Esophagus muscularis mucosa (tissue), 4 donors: ENCODE results near the gene ADAMTSL5. TPM values are rescaled to one million over a fixed set of nuclear protein-coding genes. Genes with fewer than 3 reads are reported as not detected.

ENCODE experiments used
- DNase-seq: peaks from one replicate; pipeline ENCODE4 v3.0.0-alpha.2; 2017; ENCODE audit errors: extremely low spot score
- H3K27ac ChIP-seq, 4 donors: fragments of 200-600 bp; sonication (generic); replicated peaks in 1 of 4; 1 replicate in 3 of 4; 2 replicates in 1 of 4; pipeline ENCODE4 v1.5.1; 2016 to 2019; ENCODE audit warnings: mild to moderate bottlenecking in 1 of 4
- H3K27me3 ChIP-seq, 4 donors: fragments of 200-600 bp; sonication (generic); one replicate each; pipeline versions ENCODE4 v1.5.1 to v1.6.0; 2016 to 2019
- H3K36me3 ChIP-seq, 4 donors: fragments of 200-600 bp; sonication (generic); one replicate each; pipeline ENCODE4 v1.5.1; 2016 to 2019
- H3K4me1 ChIP-seq, 4 donors: fragments of 200-600 bp; sonication (generic); one replicate each; pipeline ENCODE4 v1.5.1; 2016 to 2019
- H3K4me3 ChIP-seq, 4 donors: fragments of 200-600 bp; sonication (generic); 1 replicate in 2 of 4; 2 replicates in 2 of 4; pipeline ENCODE4 v1.5.1; 2016 to 2019; ENCODE audit warnings: mild to moderate bottlenecking in 4 of 4, moderate library complexity in 1 of 4
- H3K9me3 ChIP-seq, 4 donors: fragments of 200-600 bp; sonication (generic); 1 replicate in 3 of 4; 2 replicates in 1 of 4; pipeline ENCODE4 v1.5.1; 2016 to 2019
- EP300 ChIP-seq: sonication (generic); formaldehyde crosslinking; IDR thresholded peaks from one replicate; pipeline ENCODE4 v1.6.1; 2017; ENCODE audit warnings: antibody characterized with exemption
- POLR2A ChIP-seq: fragments of 450-650 bp; IDR thresholded peaks from one replicate; pipeline ENCODE4 v1.6.1; 2017; ENCODE audit warnings: antibody characterized with exemption, moderate library complexity, mild to moderate bottlenecking, low read depth
- POLR2AphosphoS5 ChIP-seq, 2 donors: sonication (generic); formaldehyde crosslinking; IDR thresholded peaks; one replicate each; pipeline ENCODE4 v1.6.1; 2017; ENCODE audit warnings: antibody characterized with exemption in 2 of 2
- WGBS: methylation state at CpG from one replicate; pipeline ENCODE4 v1.1.5; 2018; 5-methylcytosine and 5-hydroxymethylcytosine counted together
- intact Hi-C: fragments of 100-400 bp; cut with DNase I; formaldehyde crosslinking; loops from one replicate; pipeline ENCODE4 v1.15.1; 2023
- total RNA-seq, 4 donors: library from RNA; depleted of rRNA; stranded (reverse); fragments of >200 nt; gene quantifications; one replicate each; pipeline versions ENCODE4 v1.1.0 to v1.2.1, GENCODE V29; 2016
- TF ChIP-seq, protein P1 (sequence below), 3 experiments: fragments of 200-600 bp in 2 of 3; fragments of 450-650 bp in 1 of 3; sonication (generic) in 2 of 3; IDR thresholded peaks; one replicate each; pipeline ENCODE4 v1.5.1; 2017 to 2019; ENCODE audit warnings: antibody characterized with exemption in 3 of 3, mild to moderate bottlenecking in 2 of 3, moderate library complexity in 1 of 3

ADAMTSL5 gene
- total RNA-seq, 4 donors from 2014 or later: 3.9 to 5.9 (median 4.7) TPM

DNA sequence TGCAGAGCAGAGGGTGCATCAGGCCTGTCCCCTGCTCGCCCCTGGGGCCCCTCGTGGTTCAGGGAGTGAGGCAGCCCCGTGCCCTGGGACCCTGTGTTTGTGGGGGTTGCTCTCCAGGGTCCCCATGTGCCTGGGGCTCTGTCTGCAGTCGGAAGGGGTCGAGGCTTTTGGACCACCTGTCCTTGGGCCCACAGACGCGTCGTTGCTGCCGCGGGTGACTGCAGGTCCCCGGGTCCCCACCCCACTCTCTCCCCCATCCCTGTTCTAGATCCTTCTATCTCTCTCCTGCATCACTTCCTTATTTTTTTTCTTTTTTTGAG, 24.6 kb downstream of the ADAMTSL5 start:
- 95% methylated on average over 11 of the region's 11 CpGs for WGBS
- Histone ChIP-seq H3K4me1 (peaks cover 17 to 21% (median 19%) of the 10 kb centered on the region in 4 donors), H3K27ac (no peak overlapping the region), H3K9me3 (no peaks in the 10 kb centered on the region), H3K27me3 (peaks cover 0 to 18% (median 0%) of the 10 kb centered on the region in 4 donors), H3K36me3 (no peaks in the 10 kb centered on the region), H3K4me3 (no peak overlapping the region)
- TF ChIP-seq EP300 (no peak), POLR2AphosphoS5 (IDR thresholded peaks at IDR 0.05) (no peak), POLR2A (no peak)
- TF ChIP-seq, protein P1, sequence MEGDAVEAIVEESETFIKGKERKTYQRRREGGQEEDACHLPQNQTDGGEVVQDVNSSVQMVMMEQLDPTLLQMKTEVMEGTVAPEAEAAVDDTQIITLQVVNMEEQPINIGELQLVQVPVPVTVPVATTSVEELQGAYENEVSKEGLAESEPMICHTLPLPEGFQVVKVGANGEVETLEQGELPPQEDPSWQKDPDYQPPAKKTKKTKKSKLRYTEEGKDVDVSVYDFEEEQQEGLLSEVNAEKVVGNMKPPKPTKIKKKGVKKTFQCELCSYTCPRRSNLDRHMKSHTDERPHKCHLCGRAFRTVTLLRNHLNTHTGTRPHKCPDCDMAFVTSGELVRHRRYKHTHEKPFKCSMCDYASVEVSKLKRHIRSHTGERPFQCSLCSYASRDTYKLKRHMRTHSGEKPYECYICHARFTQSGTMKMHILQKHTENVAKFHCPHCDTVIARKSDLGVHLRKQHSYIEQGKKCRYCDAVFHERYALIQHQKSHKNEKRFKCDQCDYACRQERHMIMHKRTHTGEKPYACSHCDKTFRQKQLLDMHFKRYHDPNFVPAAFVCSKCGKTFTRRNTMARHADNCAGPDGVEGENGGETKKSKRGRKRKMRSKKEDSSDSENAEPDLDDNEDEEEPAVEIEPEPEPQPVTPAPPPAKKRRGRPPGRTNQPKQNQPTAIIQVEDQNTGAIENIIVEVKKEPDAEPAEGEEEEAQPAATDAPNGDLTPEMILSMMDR (IDR thresholded peaks at IDR 0.05): no peak
- intact Hi-C loops: no loop called here
- no peak for DNase-seq

DNA sequence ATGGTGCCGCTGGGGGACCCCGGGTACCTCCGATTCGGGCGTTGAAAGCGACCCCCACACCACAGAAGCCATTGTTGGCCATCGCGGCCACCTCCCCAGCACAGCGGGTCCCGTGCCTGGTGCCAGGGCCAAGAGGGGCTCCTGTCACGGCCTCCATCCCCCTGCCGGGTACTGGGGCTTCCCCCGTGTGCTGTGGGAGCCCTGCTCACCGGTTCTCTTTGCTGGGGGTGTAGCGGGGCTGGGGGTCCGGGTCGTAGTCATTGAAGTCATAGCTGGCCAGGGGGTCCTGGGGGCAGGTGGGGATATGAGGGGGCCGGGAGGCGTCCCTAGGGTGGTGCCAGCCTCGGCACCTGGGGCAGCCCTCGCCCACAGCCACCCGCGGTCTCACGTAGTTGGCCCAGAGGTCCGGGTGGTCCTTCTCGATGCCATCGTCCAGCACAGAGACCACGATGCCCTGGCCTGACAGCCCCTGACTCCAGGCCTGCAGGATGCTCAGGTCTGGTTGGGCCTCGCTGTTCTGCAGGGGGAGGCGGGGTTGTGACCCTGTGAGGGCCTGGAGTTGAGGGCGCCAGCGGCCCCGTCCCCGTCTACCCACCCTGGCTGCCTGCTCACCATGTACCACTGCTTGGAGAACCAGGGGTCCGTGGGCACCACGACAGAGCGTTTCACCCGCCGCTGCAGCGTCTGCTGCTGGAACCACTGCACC, 25.1 kb downstream of the ADAMTSL5 start:
- intact Hi-C loops: no loop called here
- Histone ChIP-seq H3K36me3 (no peaks in the 10 kb centered on the region), H3K27ac (no peak overlapping the region), H3K4me1 (peaks cover 17 to 21% (median 19%) of the 10 kb centered on the region in 4 donors), H3K9me3 (no peaks in the 10 kb centered on the region), H3K4me3 (no peak overlapping the region), H3K27me3 (peaks cover 0 to 16% (median 0%) of the 10 kb centered on the region in 4 donors)
- 96% methylated on average over 11 of the region's 40 CpGs for WGBS
- TF ChIP-seq EP300 (no peak), POLR2A (no peak), POLR2AphosphoS5 (IDR thresholded peaks at IDR 0.05) (no peak)
- TF ChIP-seq, protein P1 (IDR thresholded peaks at IDR 0.05): no peak
- no peak for DNase-seq

DNA sequence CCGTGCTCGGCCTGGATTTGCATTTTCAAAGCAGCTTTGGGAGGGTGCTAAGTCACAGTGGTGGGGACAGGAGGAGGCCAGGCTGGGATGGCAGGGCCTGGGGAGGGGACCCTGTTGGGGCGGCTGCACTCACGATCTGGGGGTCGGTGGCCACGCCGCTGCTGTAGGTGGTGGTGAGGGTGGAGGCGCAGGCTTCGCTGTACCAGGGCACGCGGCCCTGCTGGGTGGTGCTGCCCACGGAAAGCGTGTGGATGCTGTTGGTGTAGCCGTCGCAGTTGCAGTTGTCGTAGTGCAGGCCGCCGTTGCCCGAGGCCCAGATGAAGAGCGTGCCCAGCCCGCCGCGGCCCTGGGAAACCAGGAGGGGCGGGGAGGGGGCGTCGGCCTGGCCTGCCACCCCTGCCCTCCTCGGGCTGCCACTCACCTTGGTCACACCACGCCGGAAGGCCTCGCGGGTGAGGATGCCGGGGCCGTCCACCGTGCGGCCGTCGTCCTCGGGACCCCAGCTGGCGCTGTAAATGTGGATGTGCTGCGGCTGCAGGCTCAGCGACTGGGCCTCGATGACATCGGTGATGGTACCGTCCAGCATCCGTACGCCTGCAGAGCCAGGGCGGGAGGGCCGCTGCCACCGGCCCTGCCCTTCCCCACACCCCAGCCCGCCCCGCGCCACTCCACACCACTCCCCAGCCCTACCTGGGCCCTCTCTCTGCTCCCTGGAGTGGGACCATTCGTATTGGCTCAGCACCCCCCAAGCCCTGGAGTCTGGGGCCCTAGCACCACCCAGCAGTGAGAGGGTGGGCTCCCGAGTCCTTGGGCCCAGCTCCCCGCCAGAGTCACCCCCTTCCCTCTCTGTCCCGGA, 25.9 kb downstream of the ADAMTSL5 start:
- 94% methylated on average over 42 of the region's 56 CpGs for WGBS
- H3K36me3 ChIP-seq: no peaks in the 10 kb centered on the region
- no peak overlapping the region for H3K4me3 ChIP-seq
- H3K27me3 ChIP-seq: peaks cover 0 to 8% (median 0%) of the 10 kb centered on the region in 4 donors
- intact Hi-C loops: no loop called here
- TF ChIP-seq POLR2AphosphoS5 (IDR thresholded peaks at IDR 0.05): no peak
- no peak for TF ChIP-seq POLR2A
- no peak for TF ChIP-seq EP300
- TF ChIP-seq, protein P1 (IDR thresholded peaks at IDR 0.05): no peak
- H3K27ac ChIP-seq: no peak overlapping the region
- peaks cover 17 to 21% (median 19%) of the 10 kb centered on the region in 4 donors for H3K4me1 ChIP-seq
- DNase-seq: no peak
- no peaks in the 10 kb centered on the region for H3K9me3 ChIP-seq

DNA sequence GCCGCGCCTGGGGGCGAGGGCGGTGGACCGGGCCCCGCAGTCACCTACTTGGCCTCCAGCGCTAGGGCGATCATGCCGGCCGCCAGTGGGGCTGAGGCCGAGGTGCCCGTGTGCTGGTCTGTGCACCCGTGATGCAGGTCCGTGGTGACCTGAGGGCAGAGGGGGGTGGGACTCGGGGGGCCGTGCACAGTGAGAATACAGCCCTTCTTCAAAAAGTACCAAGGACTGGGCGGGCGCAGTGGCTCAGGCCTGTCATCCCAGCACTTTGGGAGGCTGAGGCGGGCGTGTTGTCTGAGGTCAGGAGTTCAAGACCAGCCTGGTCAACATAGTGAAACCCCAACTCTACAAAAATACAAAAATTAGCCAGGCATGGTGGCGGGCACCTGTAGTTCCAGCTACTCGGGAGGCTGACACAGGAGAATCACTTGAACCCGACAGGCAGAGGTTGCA, 28.8 kb downstream of the ADAMTSL5 start:
- no peaks in the 10 kb centered on the region for H3K36me3 ChIP-seq
- intact Hi-C loops: no loop called here
- H3K9me3 ChIP-seq: no peaks in the 10 kb centered on the region
- no peak for DNase-seq
- no peak overlapping the region for H3K27ac ChIP-seq
- 90% methylated on average over 22 of the region's 23 CpGs for WGBS
- H3K4me3 ChIP-seq: no peak overlapping the region
- H3K27me3 ChIP-seq: no peaks in the 10 kb centered on the region
- TF ChIP-seq EP300 (no peak), POLR2A (no peak), POLR2AphosphoS5 (IDR thresholded peaks at IDR 0.05) (no peak)
- TF ChIP-seq, protein P1 (IDR thresholded peaks at IDR 0.05): no peak
- H3K4me1 ChIP-seq: peaks cover 6 to 9% (median 8%) of the 10 kb centered on the region in 4 donors
